Measurements from ENCODE around the gene AP4M1. TPM values are rescaled to one million over a fixed set of nuclear protein-coding genes. Genes with fewer than 3 reads are reported as not detected.

AP4M1 gene
- total and polyA plus RNA-seq, 9 of the 15 experiments (the other 6 are each of a cell fraction or from before 2014, with no cell fraction given): 1.3 to 30.9 (median 14.1) TPM

- H4K20me1 ChIP-seq (replicated peaks; ENCODE audit: control insufficient read depth, insufficient read depth, low read length): no peaks in the 10 kb centered on the region
- in situ Hi-C loops (cut with MboI): no loop called here
- H3K9me3 ChIP-seq (replicated peaks; ENCODE audit: control insufficient read depth, insufficient read depth, low read depth, low read length): no peaks in the 10 kb centered on the region; the same call in 1 of the 2 replicates
- intact Hi-C loops (cut with micrococcal nuclease): no loop called here
- no peak overlapping the region for H3K4me3 ChIP-seq
- 87% methylated on average over 4 of the region's 4 CpGs for WGBS (ENCODE audit: insufficient coverage, low coverage, missing lambda C conversion rate)
- no peak overlapping the region for H3K4me2 ChIP-seq (ENCODE audit: insufficient read depth, low read length)
- POLR2A ChIA-PET: interaction anchor here (0.6 to 4.6 kb wide), 10 partner anchors 10 to 733 kb away, joined by 3 to 32 read pairs (median 4); partner anchors contain the start of genes MCM7 and ZSCAN21
- H3K27me3 ChIP-seq (ENCODE audit: control insufficient read depth in 2 of 2, insufficient read depth in 2 of 2, low read length in 2 of 2): no peaks in the 10 kb centered on the region
- peaks cover 47% of the 10 kb centered on the region for H3K36me3 ChIP-seq (ENCODE audit: control insufficient read depth, insufficient read depth, low read length)
- no peak overlapping the region for H2AFZ ChIP-seq (ENCODE audit: low read depth, low read length)
- CTCF ChIA-PET (ENCODE audit: low intra/inter-chr PET ratio): no interaction called here
- no peak for DNase-seq (ENCODE audit: extremely low read depth in 1 of 4, low spot score in 3 of 4)
- H3K79me2 ChIP-seq (ENCODE audit: control insufficient read depth, insufficient read depth, low read length): no peaks in the 10 kb centered on the region
- H3K4me1 ChIP-seq (replicated peaks in 1 of 2; ENCODE audit: control insufficient read depth in 2 of 2, insufficient read depth in 2 of 2, low read length in 2 of 2): peaks cover 5 to 19% of the 10 kb centered on the region in 2 experiments; a peak in 3 of 5 replicates
- H3K9ac ChIP-seq (ENCODE audit: insufficient read depth in 1 of 2, low read depth in 2 of 2, low read length in 2 of 2): no peak overlapping the region
- no peak overlapping the region for H3K27ac ChIP-seq (ENCODE audit: extremely low read depth, low read depth, low read length)
- H3K9me1 ChIP-seq (ENCODE audit: control insufficient read depth, insufficient read depth, low read length): no peaks in the 10 kb centered on the region
- ATAC-seq: no peak
- TF ChIP-seq THRA (IDR thresholded peaks at IDR 0.05) (no peak), BACH1 (tag; IDR thresholded peaks at IDR 0.05) (no peak), ESRRB (CRISPR knock-in tag; IDR thresholded peaks at IDR 0.05; ENCODE audit: borderline replicate concordance) (no peak)
- no TSS peak for BruUV-seq (replicated peaks)
- no peak for FAIRE-seq
These were observed 38.1 kb upstream of the AP4M1 start for GRCh38 chr7:100063376-100063775.

- Histone ChIP-seq H4K20me1 (replicated peaks; ENCODE audit: control insufficient read depth, insufficient read depth, low read length) (no peaks in the 10 kb centered on the region), H3K9me1 (ENCODE audit: control insufficient read depth, insufficient read depth, low read length) (no peaks in the 10 kb centered on the region), H3K9me3 (replicated peaks; ENCODE audit: control insufficient read depth, insufficient read depth, low read depth, low read length) (no peaks in the 10 kb centered on the region; the same call in 1 of the 2 replicates), H3K4me2 (ENCODE audit: insufficient read depth, low read length) (no peak overlapping the region), H3K27me3 (ENCODE audit: control insufficient read depth in 2 of 2, insufficient read depth in 2 of 2, low read length in 2 of 2) (no peaks in the 10 kb centered on the region), H3K4me3 (no peak overlapping the region), H3K79me2 (ENCODE audit: control insufficient read depth, insufficient read depth, low read length) (no peaks in the 10 kb centered on the region), H3K9ac (ENCODE audit: insufficient read depth in 1 of 2, low read depth in 2 of 2, low read length in 2 of 2) (peak overlapping the region in 1 of 2 experiments; percentile 29; a peak in 1 of 4 replicates), H3K4me1 (replicated peaks in 1 of 2; ENCODE audit: control insufficient read depth in 2 of 2, insufficient read depth in 2 of 2, low read length in 2 of 2) (peaks cover 5 to 19% of the 10 kb centered on the region in 2 experiments; a peak in 3 of 5 replicates), H3K27ac (ENCODE audit: extremely low read depth, low read depth, low read length) (no peak overlapping the region), H3K36me3 (ENCODE audit: control insufficient read depth, insufficient read depth, low read length) (peaks cover 42% of the 10 kb centered on the region), H2AFZ (ENCODE audit: low read depth, low read length) (no peak overlapping the region)
- TSS peak; percentile 50 for BruUV-seq (replicated peaks)
- intact Hi-C loops (cut with micrococcal nuclease): no loop called here
- DNase-seq (ENCODE audit: extremely low read depth in 1 of 4, low spot score in 3 of 4) (peak in 2 of 4 experiments; percentile 25 to 42), FAIRE-seq (no peak), ATAC-seq (peak; percentile 11; the same call in 2 of the 3 replicates)
- in situ Hi-C loops (cut with MboI): no loop called here
- ChIA-PET CTCF (ENCODE audit: low intra/inter-chr PET ratio) (no interaction called here), POLR2A (interaction anchor here (0.6 to 4.6 kb wide), 9 partner anchors 9 to 146 kb away, joined by 3 to 32 read pairs (median 4); partner anchors contain the start of genes MCM7 and ZSCAN21)
- WGBS (ENCODE audit: insufficient coverage, low coverage, missing lambda C conversion rate): 41% methylated on average over 9 of the region's 9 CpGs
- TF ChIP-seq, protein P1, sequence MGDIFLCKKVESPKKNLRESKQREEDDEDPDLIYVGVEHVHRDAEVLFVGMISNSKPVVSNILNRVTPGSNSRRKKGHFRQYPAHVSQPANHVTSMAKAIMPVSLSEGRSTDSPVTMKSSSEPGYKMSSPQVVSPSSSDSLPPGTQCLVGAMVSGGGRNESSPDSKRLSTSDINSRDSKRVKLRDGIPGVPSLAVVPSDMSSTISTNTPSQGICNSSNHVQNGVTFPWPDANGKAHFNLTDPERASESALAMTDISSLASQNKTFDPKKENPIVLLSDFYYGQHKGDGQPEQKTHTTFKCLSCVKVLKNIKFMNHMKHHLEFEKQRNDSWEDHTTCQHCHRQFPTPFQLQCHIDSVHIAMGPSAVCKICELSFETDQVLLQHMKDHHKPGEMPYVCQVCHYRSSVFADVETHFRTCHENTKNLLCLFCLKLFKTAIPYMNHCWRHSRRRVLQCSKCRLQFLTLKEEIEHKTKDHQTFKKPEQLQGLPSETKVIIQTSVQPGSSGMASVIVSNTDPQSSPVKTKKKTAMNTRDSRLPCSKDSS (IDR thresholded peaks at IDR 0.05; ENCODE audit: low read depth, partially characterized antibody): peak; percentile 25
- TF ChIP-seq ARID4B (CRISPR knock-in tag; IDR thresholded peaks at IDR 0.05) (0 out of 2 replicates have a peak, but pooled peaks have one; percentile 36), MTA1 (IDR thresholded peaks at IDR 0.05; ENCODE audit: borderline replicate concordance) (no peak), CBFA2T3 (IDR thresholded peaks at IDR 0.05) (peak; percentile 15; the same call in 1 of the 2 replicates), SOX6 (IDR thresholded peaks at IDR 0.05) (no peak)
These were observed 37.3 kb upstream of the AP4M1 start for GRCh38 chr7:100064162-100064561.

Data from K562 (cell line).